Thoracic aorta (tissue), 2 donors: ENCODE results near the gene PYGB. TPM values are rescaled to one million over a fixed set of nuclear protein-coding genes. Genes with fewer than 3 reads are reported as not detected.

ENCODE experiments used
- ATAC-seq: fragments of 150-250 bp; one replicate; pipeline ENCODE4 v1.8.0; 2017; ENCODE audit warnings: low read depth; ENCODE audit not compliant: insufficient number of reproducible peaks, low FRiP score
- DNase-seq: peaks from one replicate; pipeline ENCODE4 v3.0.0-alpha.2; 2020; ENCODE audit warnings: low spot score
- H3K27ac ChIP-seq, 2 donors: fragments of 200-600 bp; sonication (generic); 1 replicate in 1 of 2; 2 replicates in 1 of 2; pipeline ENCODE4 v1.5.1; 2016; ENCODE audit warnings: mild to moderate bottlenecking in 2 of 2, moderate library complexity in 2 of 2
- H3K27me3 ChIP-seq: fragments of 200-600 bp; sonication (generic); replicated peaks from 2 replicates; pipeline ENCODE4 v1.6.0; 2016; ENCODE audit warnings: mild to moderate bottlenecking; ENCODE audit not compliant: insufficient read depth
- H3K36me3 ChIP-seq: fragments of 200-600 bp; sonication (generic); one replicate; pipeline ENCODE4 v1.5.1; 2016
- H3K4me1 ChIP-seq, 2 donors: fragments of 200-600 bp; sonication (generic); 1 replicate in 1 of 2; 2 replicates in 1 of 2; pipeline versions ENCODE4 v1.5.1 to v1.6.0; 2016; ENCODE audit warnings: low read depth in 2 of 2, mild to moderate bottlenecking in 1 of 2; ENCODE audit not compliant: control insufficient read depth in 1 of 2
- H3K4me3 ChIP-seq: fragments of 200-600 bp; sonication (generic); 2 replicates; pipeline ENCODE4 v1.5.1; 2016; ENCODE audit warnings: mild to moderate bottlenecking
- H3K9me3 ChIP-seq: fragments of 200-600 bp; sonication (generic); 2 replicates; pipeline ENCODE4 v1.5.1; 2016
- total RNA-seq, 2 donors: library from RNA; depleted of rRNA; stranded (reverse); fragments of >200 nt; gene quantifications; one replicate each; pipeline versions ENCODE4 v1.1.0 to v1.2.3, GENCODE V29; 2016
- TF ChIP-seq, protein P1 (sequence below): fragments of 200-600 bp; sonication (generic); IDR thresholded peaks from one replicate; pipeline ENCODE4 v1.5.1; 2019; ENCODE audit warnings: antibody characterized with exemption

PYGB gene
- total RNA-seq, 2 donors from 2014 or later: 124 to 256 TPM

DNA sequence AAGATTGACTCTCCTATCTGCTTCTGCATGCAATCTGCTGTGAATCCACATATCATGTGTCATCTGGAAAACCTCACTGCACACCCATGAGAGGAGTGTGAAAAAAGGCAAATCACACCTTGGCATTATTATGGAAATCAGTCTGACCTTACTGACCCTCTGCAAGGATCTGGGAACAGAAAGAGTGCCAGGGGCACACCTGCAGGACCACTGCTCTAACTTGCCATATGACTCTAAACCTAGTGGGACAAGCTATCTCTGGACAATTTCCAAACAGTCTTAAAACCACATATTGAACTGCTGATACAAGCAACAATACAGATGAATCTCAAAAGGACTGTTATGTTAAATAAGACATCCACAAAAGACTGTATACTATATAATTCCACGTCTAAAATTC lies 92.5 kb downstream of the PYGB start:
- TF ChIP-seq, protein P1, sequence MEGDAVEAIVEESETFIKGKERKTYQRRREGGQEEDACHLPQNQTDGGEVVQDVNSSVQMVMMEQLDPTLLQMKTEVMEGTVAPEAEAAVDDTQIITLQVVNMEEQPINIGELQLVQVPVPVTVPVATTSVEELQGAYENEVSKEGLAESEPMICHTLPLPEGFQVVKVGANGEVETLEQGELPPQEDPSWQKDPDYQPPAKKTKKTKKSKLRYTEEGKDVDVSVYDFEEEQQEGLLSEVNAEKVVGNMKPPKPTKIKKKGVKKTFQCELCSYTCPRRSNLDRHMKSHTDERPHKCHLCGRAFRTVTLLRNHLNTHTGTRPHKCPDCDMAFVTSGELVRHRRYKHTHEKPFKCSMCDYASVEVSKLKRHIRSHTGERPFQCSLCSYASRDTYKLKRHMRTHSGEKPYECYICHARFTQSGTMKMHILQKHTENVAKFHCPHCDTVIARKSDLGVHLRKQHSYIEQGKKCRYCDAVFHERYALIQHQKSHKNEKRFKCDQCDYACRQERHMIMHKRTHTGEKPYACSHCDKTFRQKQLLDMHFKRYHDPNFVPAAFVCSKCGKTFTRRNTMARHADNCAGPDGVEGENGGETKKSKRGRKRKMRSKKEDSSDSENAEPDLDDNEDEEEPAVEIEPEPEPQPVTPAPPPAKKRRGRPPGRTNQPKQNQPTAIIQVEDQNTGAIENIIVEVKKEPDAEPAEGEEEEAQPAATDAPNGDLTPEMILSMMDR: no peak
- no peaks in the 10 kb centered on the region for H3K9me3 ChIP-seq
- peaks cover 4% of the 10 kb centered on the region for H3K36me3 ChIP-seq
- DNase-seq: no peak
- no peaks in the 10 kb centered on the region for H3K4me1 ChIP-seq
- H3K27me3 ChIP-seq: no peaks in the 10 kb centered on the region
- H3K27ac ChIP-seq: no peak overlapping the region
- no peak overlapping the region for H3K4me3 ChIP-seq
- no peak for ATAC-seq

DNA sequence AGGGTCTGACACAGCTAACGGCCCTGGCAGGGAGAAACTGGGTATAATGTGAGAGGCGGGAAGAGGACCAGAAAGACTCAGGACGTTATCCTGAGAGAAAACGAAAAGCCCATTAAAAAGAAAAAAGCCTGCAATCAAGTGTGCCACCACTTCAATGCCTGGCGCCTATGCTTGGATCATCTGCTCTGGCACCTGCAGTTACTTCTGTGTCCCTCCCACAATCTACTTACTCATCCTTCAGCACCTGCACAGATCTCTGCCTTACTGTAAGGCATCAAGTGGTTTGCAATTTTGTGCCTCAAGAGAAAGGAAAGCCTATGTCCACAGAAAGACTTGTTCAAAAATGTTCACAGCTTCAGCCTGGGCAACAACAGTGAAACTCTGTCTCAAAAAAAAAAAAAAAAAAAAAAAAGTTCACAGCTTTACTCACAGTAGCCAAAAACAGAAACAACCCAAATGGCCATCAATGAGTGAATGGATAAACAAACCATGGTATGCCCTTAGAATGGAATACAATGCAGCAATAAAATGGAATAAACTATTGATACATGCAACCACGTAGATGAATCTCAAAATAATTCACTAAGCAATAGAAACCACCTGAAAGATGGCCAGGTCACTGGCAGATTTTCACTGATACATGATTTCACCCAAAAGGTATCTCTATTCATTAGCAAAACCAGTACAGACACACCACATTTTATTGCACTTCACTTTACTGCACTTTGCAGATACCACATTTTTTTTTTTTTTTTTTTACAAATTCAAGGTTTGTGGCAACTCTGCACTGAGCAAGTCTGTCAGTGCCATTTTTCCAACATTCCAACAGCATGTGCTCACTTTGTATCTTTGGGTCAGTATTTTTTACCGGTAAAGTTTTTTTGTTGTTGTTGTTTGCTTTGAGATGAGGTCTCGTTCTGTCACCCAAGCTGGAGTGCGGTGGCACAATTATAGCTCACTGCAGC lies 94.1 kb downstream of the PYGB start:
- H3K27me3 ChIP-seq: no peaks in the 10 kb centered on the region
- no peaks in the 10 kb centered on the region for H3K9me3 ChIP-seq
- no peak overlapping the region for H3K4me3 ChIP-seq
- peaks cover 4% of the 10 kb centered on the region for H3K36me3 ChIP-seq
- DNase-seq (no peak), ATAC-seq (no peak)
- no peak overlapping the region for H3K27ac ChIP-seq
- H3K4me1 ChIP-seq: no peaks in the 10 kb centered on the region
- TF ChIP-seq, protein P1: no peak

DNA sequence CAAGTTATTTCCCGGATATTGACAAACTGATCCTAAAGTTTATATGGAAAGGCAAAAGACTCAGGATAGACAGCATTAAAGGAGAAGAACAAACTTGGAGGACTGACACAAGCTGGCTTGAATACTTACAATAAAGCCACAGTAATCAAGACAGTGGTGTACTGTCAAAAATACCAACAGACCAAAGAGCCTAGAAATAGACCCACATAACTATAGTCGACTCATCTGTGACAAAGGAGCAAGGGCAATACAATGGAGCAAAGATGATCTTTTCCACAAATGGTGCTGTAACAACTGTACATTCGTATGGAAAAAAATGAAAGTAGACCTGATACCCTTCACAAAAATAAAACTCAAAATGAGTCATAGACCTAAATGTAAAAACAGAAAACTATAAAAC lies 96.7 kb downstream of the PYGB start:
- ATAC-seq (no peak), DNase-seq (no peak)
- Histone ChIP-seq H3K4me3 (no peak overlapping the region), H3K9me3 (no peaks in the 10 kb centered on the region), H3K27ac (no peak overlapping the region), H3K36me3 (no peaks in the 10 kb centered on the region), H3K4me1 (no peaks in the 10 kb centered on the region), H3K27me3 (no peaks in the 10 kb centered on the region)
- TF ChIP-seq, protein P1: no peak

DNA sequence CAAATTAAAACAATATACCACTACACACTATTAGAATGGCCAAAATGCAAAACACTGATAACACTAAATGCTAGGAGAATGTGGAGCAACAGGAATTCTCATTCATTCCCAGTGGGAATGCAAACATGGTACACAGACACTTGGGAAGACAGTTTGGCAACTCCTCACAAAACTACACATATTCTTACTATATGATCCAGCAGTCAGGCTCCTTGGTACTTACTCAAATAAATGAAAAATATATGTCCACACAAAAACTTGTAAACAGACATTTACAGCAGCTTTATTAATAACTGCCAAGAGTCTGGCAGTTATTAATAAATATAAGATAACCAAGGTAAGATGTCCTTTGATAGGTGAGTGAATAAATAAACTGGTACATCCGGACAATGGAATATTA lies 97.8 kb downstream of the PYGB start:
- Histone ChIP-seq H3K4me1 (no peaks in the 10 kb centered on the region), H3K27ac (no peak overlapping the region), H3K36me3 (no peaks in the 10 kb centered on the region), H3K9me3 (no peaks in the 10 kb centered on the region), H3K27me3 (no peaks in the 10 kb centered on the region), H3K4me3 (no peak overlapping the region)
- TF ChIP-seq, protein P1: no peak
- ATAC-seq (no peak), DNase-seq (no peak)

DNA sequence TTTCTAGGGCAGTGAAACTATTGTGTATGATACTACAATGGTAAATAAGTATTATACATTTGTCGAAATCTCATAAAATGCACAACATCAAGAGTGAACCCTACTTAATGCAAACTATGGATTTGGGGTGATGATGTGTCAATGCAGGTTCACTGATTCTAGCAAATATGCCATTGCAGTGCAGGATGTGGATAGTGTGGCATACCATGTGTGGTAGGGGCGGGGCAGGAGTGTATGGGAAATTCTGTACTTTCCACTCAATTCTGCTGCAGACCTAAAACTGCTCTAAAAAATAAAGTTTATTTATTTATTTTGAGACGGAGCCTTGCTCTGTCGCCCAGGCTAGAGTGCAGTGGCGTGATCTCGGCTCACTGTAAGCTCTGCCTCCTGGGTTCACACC lies 98.5 kb downstream of the PYGB start:
- no peaks in the 10 kb centered on the region for H3K27me3 ChIP-seq
- TF ChIP-seq, protein P1: no peak
- no peaks in the 10 kb centered on the region for H3K9me3 ChIP-seq
- DNase-seq: no peak
- H3K4me1 ChIP-seq: no peaks in the 10 kb centered on the region
- no peaks in the 10 kb centered on the region for H3K36me3 ChIP-seq
- no peak overlapping the region for H3K4me3 ChIP-seq
- H3K27ac ChIP-seq: no peak overlapping the region
- ATAC-seq: no peak

Other genes with a start within 250 kb of the PYGB start
- gene ACSS1, start 189.9 kb upstream of the PYGB start, total RNA-seq: 10 to 100 TPM; 26.0 to 31.7 TPM
- not detected for gene VSX1, start 165.9 kb upstream of the PYGB start, total RNA-seq
- gene ENTPD6, start 52.4 kb upstream of the PYGB start, total RNA-seq: 100 to 1,000 TPM in 1 of 2 donors, 10 to 100 TPM in 1; 82.0 to 107 TPM
- gene ABHD12, start 142.8 kb downstream of the PYGB start, total RNA-seq: 10 to 100 TPM; 48.5 to 49.8 TPM
- gene GINS1, start 159.6 kb downstream of the PYGB start, total RNA-seq: under 1 TPM in 1 of 2 donors, not detected in 1; 0.41 TPM